Vagina (tissue), 2 donors: ENCODE results near the gene CD180. TPM values are rescaled to one million over a fixed set of nuclear protein-coding genes. Genes with fewer than 3 reads are reported as not detected.

Experiments used
- DNase-seq, 2 donors: peaks; one replicate each; pipeline ENCODE4 v3.0.0-alpha.2; 2017; ENCODE audit errors: extremely low spot score in 2 of 2
- H3K27ac ChIP-seq: fragments of 200-600 bp; sonication (generic); one replicate; pipeline ENCODE4 v1.5.1; 2019
- H3K27me3 ChIP-seq: fragments of 200-600 bp; sonication (generic); one replicate; pipeline ENCODE4 v1.5.1; 2019
- H3K36me3 ChIP-seq, 2 donors: fragments of 200-600 bp; sonication (generic); one replicate each; pipeline ENCODE4 v1.5.1; 2017 to 2019
- H3K4me1 ChIP-seq: fragments of 200-600 bp; sonication (generic); one replicate; pipeline ENCODE4 v1.5.1; 2019
- H3K4me3 ChIP-seq, 2 donors: fragments of 200-600 bp; sonication (generic); 1 replicate in 1 of 2; 2 replicates in 1 of 2; pipeline ENCODE4 v1.5.1; 2016 to 2019
- H3K9me3 ChIP-seq: fragments of 200-600 bp; sonication (generic); one replicate; pipeline ENCODE4 v1.5.1; 2019
- CTCF ChIP-seq, 3 experiments: fragments of 450-650 bp in 2 of 3; fragments of 200-600 bp in 1 of 3; sonication (generic) in 1 of 3; IDR thresholded peaks; one replicate each; pipeline ENCODE4 v1.5.1; 2017 to 2019; ENCODE audit warnings: antibody characterized with exemption in 3 of 3, mild to moderate bottlenecking in 2 of 3, moderate library complexity in 2 of 3
- POLR2A ChIP-seq, 2 donors: fragments of 450-650 bp; IDR thresholded peaks; one replicate each; pipeline ENCODE4 v1.6.1; 2017; ENCODE audit warnings: antibody characterized with exemption in 2 of 2, mild to moderate bottlenecking in 2 of 2, moderate library complexity in 2 of 2
- POLR2AphosphoS5 ChIP-seq, 2 donors: sonication (generic); formaldehyde crosslinking; IDR thresholded peaks; one replicate each; pipeline ENCODE4 v1.9.0; 2017; ENCODE audit warnings: antibody characterized with exemption in 2 of 2, mild to moderate bottlenecking in 2 of 2, low read depth in 1 of 2; ENCODE audit not compliant: insufficient read depth in 1 of 2
- intact Hi-C: fragments of 100-400 bp; cut with DNase I; formaldehyde crosslinking; loops from one replicate; pipeline ENCODE4 v1.15.1; 2023
- total RNA-seq: library from RNA; depleted of rRNA; stranded (reverse); fragments of >200 nt; gene quantifications from one replicate; pipeline ENCODE4 v1.2.3, GENCODE V29; 2016

The CD180 gene
- total RNA-seq, 1 donor from 2014 or later: 2.0 TPM

GRCh38 chr5:67221487-67222242 lies 25.1 kb upstream of the CD180 start:
- H3K36me3 ChIP-seq: no peaks in the 10 kb centered on the region
- no peak overlapping the region for H3K27ac ChIP-seq
- intact Hi-C loops: no loop called here
- H3K4me1 ChIP-seq: peaks cover 5% of the 10 kb centered on the region
- H3K9me3 ChIP-seq: no peaks in the 10 kb centered on the region
- H3K4me3 ChIP-seq: no peak overlapping the region
- H3K27me3 ChIP-seq: no peaks in the 10 kb centered on the region
- TF ChIP-seq CTCF (IDR thresholded peaks at IDR 0.05) (no peak), POLR2A (IDR thresholded peaks at IDR 0.05) (no peak), POLR2AphosphoS5 (IDR thresholded peaks at IDR 0.05; ENCODE audit: insufficient read depth in 1 of 2, low read depth in 1 of 2) (no peak)
- DNase-seq: no peak

GRCh38 chr5:67216564-67216963 lies 20.0 kb upstream of the CD180 start:
- Histone ChIP-seq H3K9me3 (no peaks in the 10 kb centered on the region), H3K4me3 (no peak overlapping the region), H3K27ac (peak overlapping the region; percentile 40), H3K27me3 (no peaks in the 10 kb centered on the region), H3K36me3 (no peaks in the 10 kb centered on the region), H3K4me1 (peaks cover 24% of the 10 kb centered on the region)
- intact Hi-C loops: no loop called here
- TF ChIP-seq CTCF (IDR thresholded peaks at IDR 0.05) (no peak), POLR2A (IDR thresholded peaks at IDR 0.05) (no peak), POLR2AphosphoS5 (IDR thresholded peaks at IDR 0.05; ENCODE audit: insufficient read depth in 1 of 2, low read depth in 1 of 2) (no peak)
- no peak for DNase-seq

- intact Hi-C loops: no loop called here
- DNase-seq: no peak
- H3K4me1 ChIP-seq: peaks cover 24% of the 10 kb centered on the region
Observed at GRCh38 chr5:67215519-67216471, 19.2 kb upstream of the CD180 start.

GRCh38 chr5:67214707-67215447 lies 18.3 kb upstream of the CD180 start:
- intact Hi-C loops: no loop called here
- H3K36me3 ChIP-seq: no peaks in the 10 kb centered on the region
- H3K4me3 ChIP-seq: no peak overlapping the region
- H3K27ac ChIP-seq: peak overlapping the region; percentile 40
- no peak for TF ChIP-seq POLR2A (IDR thresholded peaks at IDR 0.05)
- no peak for TF ChIP-seq POLR2AphosphoS5 (IDR thresholded peaks at IDR 0.05; ENCODE audit: insufficient read depth in 1 of 2, low read depth in 1 of 2)
- no peak for TF ChIP-seq CTCF (IDR thresholded peaks at IDR 0.05)
- peaks cover 24% of the 10 kb centered on the region for H3K4me1 ChIP-seq
- no peaks in the 10 kb centered on the region for H3K9me3 ChIP-seq
- no peaks in the 10 kb centered on the region for H3K27me3 ChIP-seq
- DNase-seq: no peak

More at GRCh38 chr5:67215519-67216471, 19.2 kb upstream of the CD180 start:
- H3K27ac ChIP-seq: peak overlapping the region; percentile 40
- no peaks in the 10 kb centered on the region for H3K9me3 ChIP-seq
- no peaks in the 10 kb centered on the region for H3K27me3 ChIP-seq
- H3K36me3 ChIP-seq: no peaks in the 10 kb centered on the region
- TF ChIP-seq POLR2A (IDR thresholded peaks at IDR 0.05) (no peak), POLR2AphosphoS5 (IDR thresholded peaks at IDR 0.05; ENCODE audit: insufficient read depth in 1 of 2, low read depth in 1 of 2) (peak; percentile 37 to 75), CTCF (IDR thresholded peaks at IDR 0.05) (no peak)
- peak overlapping the region in 1 of 2 donors; percentile 19 for H3K4me3 ChIP-seq
